Neural progenitor cell (in vitro differentiated cells): ENCODE results near the gene LEMD2. TPM values are rescaled to one million over a fixed set of nuclear protein-coding genes. Genes with fewer than 3 reads are reported as not detected.

ENCODE experiments used
- DNase-seq: peaks from one replicate; pipeline ENCODE4 v3.0.0-alpha.2; 2016; ENCODE audit warnings: low spot score
- H2AFZ ChIP-seq: fragments of 200-600 bp; sonication (generic); replicated peaks from 2 replicates; pipeline ENCODE4 v1.6.1; 2016; ENCODE audit warnings: antibody characterized with exemption
- H3F3A ChIP-seq: fragments of 200-600 bp; sonication (generic); 2 replicates; pipeline ENCODE4 v1.6.1; 2016; ENCODE audit warnings: antibody characterized with exemption, low read depth
- H3K27ac ChIP-seq: fragments of 200-600 bp; sonication (generic); 2 replicates; pipeline ENCODE4 v1.5.1; 2016; ENCODE audit warnings: mild to moderate bottlenecking
- H3K27me3 ChIP-seq: fragments of 200-600 bp; sonication (generic); 2 replicates; pipeline ENCODE4 v1.6.1; 2016; ENCODE audit warnings: mild to moderate bottlenecking, moderate library complexity
- H3K36me3 ChIP-seq: fragments of 200-600 bp; sonication (generic); 2 replicates; pipeline ENCODE4 v1.5.1; 2016
- H3K4me1 ChIP-seq: fragments of 200-600 bp; sonication (generic); 2 replicates; pipeline ENCODE4 v1.6.1; 2016; ENCODE audit warnings: mixed run types
- H3K4me2 ChIP-seq: fragments of 200-600 bp; sonication (generic); 2 replicates; pipeline ENCODE4 v1.6.1; 2016
- H3K4me3 ChIP-seq: fragments of 200-600 bp; sonication (generic); 2 replicates; pipeline ENCODE4 v1.5.1; 2016
- H3K79me2 ChIP-seq: fragments of 200-600 bp; sonication (generic); 2 replicates; pipeline ENCODE4 v1.6.1; 2016; ENCODE audit warnings: low read depth
- H3K9ac ChIP-seq: fragments of 200-600 bp; sonication (generic); 2 replicates; pipeline ENCODE4 v1.6.1; 2016
- H3K9me3 ChIP-seq: fragments of 200-600 bp; sonication (generic); 2 replicates; pipeline ENCODE4 v1.5.1; 2016; ENCODE audit warnings: low read depth
- H4K20me1 ChIP-seq: fragments of 200-600 bp; sonication (generic); 2 replicates; pipeline ENCODE4 v1.6.1; 2016; ENCODE audit warnings: low read depth
- H3K27ac Mint-ChIP-seq: 3 replicates; pipeline ENCODE4 v1.8.0; 2021; ENCODE audit warnings: mixed read lengths
- H3K27me3 Mint-ChIP-seq: 2 replicates; pipeline ENCODE4 v1.8.0; 2022; ENCODE audit warnings: low read depth, mild to moderate bottlenecking, inconsistent platforms, moderate library complexity, mixed read lengths; ENCODE audit not compliant: insufficient read depth
- H3K36me3 Mint-ChIP-seq: 3 replicates; pipeline ENCODE4 v1.8.0; 2021; ENCODE audit warnings: mixed read lengths
- H3K4me1 Mint-ChIP-seq: 3 replicates; pipeline ENCODE4 v1.8.0; 2021; ENCODE audit warnings: mixed read lengths
- H3K4me3 Mint-ChIP-seq: 3 replicates; pipeline ENCODE4 v1.8.0; 2021; ENCODE audit warnings: mild to moderate bottlenecking, moderate library complexity, mixed read lengths
- H3K9me3 Mint-ChIP-seq: 3 replicates; pipeline ENCODE4 v1.8.0; 2020; ENCODE audit warnings: mixed read lengths
- CTCF ChIP-seq: fragments of 200-600 bp; sonication (generic); IDR thresholded peaks from 2 replicates; pipeline ENCODE4 v1.5.1; 2017; ENCODE audit warnings: antibody characterized with exemption, mild to moderate bottlenecking
- EZH2 ChIP-seq: fragments of 200-600 bp; sonication (generic); IDR thresholded peaks from 2 replicates; pipeline ENCODE4 v1.6.1; 2017; ENCODE audit warnings: antibody characterized with exemption, mild to moderate bottlenecking, moderate library complexity
- EZH2phosphoT487 ChIP-seq: fragments of 200-600 bp; sonication (generic); IDR thresholded peaks from 2 replicates; pipeline ENCODE4 v1.6.1; 2017; ENCODE audit warnings: antibody characterized with exemption
- total RNA-seq: library from RNA; depleted of rRNA; stranded (reverse); fragments of >200 nt; gene quantifications from 2 replicates; pipeline ENCODE4 v1.2.3, GENCODE V29; 2015; ENCODE audit warnings: low replicate concordance

Gene LEMD2
- total RNA-seq, 1 donor from 2014 or later = 31.8 TPM

GRCh38 chr6:33738879-33739278 is 50.1 kb downstream of the LEMD2 start:
- no peak overlapping the region for H3K4me3 ChIP-seq
- no peaks in the 10 kb centered on the region for H3F3A ChIP-seq
- H3K4me1 Mint-ChIP-seq = peaks cover 9% of the 10 kb centered on the region
- H3K9me3 ChIP-seq = no peaks in the 10 kb centered on the region
- H3K9ac ChIP-seq = no peak overlapping the region
- H2AFZ ChIP-seq = no peak overlapping the region
- H3K79me2 ChIP-seq = no peaks in the 10 kb centered on the region
- H3K4me3 Mint-ChIP-seq = no peak overlapping the region
- no peak overlapping the region for H3K27ac ChIP-seq
- H3K36me3 Mint-ChIP-seq = no peaks in the 10 kb centered on the region
- no peak for DNase-seq
- no peak overlapping the region for H3K27ac Mint-ChIP-seq
- H3K4me2 ChIP-seq = no peak overlapping the region
- H3K4me1 ChIP-seq = no peaks in the 10 kb centered on the region
- H4K20me1 ChIP-seq = no peaks in the 10 kb centered on the region
- no peaks in the 10 kb centered on the region for H3K9me3 Mint-ChIP-seq
- TF ChIP-seq CTCF = no peak
- TF ChIP-seq EZH2 = no peak
- TF ChIP-seq EZH2phosphoT487 = no peak
- no peaks in the 10 kb centered on the region for H3K36me3 ChIP-seq
- H3K27me3 Mint-ChIP-seq = peaks cover 8% of the 10 kb centered on the region
- H3K27me3 ChIP-seq = no peaks in the 10 kb centered on the region

GRCh38 chr6:33738153-33738552 is 50.8 kb downstream of the LEMD2 start:
- TF ChIP-seq EZH2 (no peak), EZH2phosphoT487 (no peak), CTCF (no peak)
- no peaks in the 10 kb centered on the region for H3K36me3 ChIP-seq
- H4K20me1 ChIP-seq = no peaks in the 10 kb centered on the region
- DNase-seq = no peak
- H3K4me3 Mint-ChIP-seq = no peak overlapping the region
- no peak overlapping the region for H3K27ac ChIP-seq
- no peaks in the 10 kb centered on the region for H3K79me2 ChIP-seq
- no peaks in the 10 kb centered on the region for H3F3A ChIP-seq
- H3K4me2 ChIP-seq = no peak overlapping the region
- H3K9me3 ChIP-seq = no peaks in the 10 kb centered on the region
- no peak overlapping the region for H2AFZ ChIP-seq
- no peak overlapping the region for H3K27ac Mint-ChIP-seq
- no peak overlapping the region for H3K9ac ChIP-seq
- H3K4me1 ChIP-seq = no peaks in the 10 kb centered on the region
- no peaks in the 10 kb centered on the region for H3K9me3 Mint-ChIP-seq
- H3K4me1 Mint-ChIP-seq = peaks cover 14% of the 10 kb centered on the region
- H3K4me3 ChIP-seq = no peak overlapping the region
- no peaks in the 10 kb centered on the region for H3K36me3 Mint-ChIP-seq
- H3K27me3 Mint-ChIP-seq = peaks cover 7% of the 10 kb centered on the region
- no peaks in the 10 kb centered on the region for H3K27me3 ChIP-seq

- Histone ChIP-seq H3K36me3 (no peaks in the 10 kb centered on the region), H3K27me3 (no peaks in the 10 kb centered on the region), H3K9ac (no peak overlapping the region), H2AFZ (no peak overlapping the region), H3F3A (no peaks in the 10 kb centered on the region), H3K4me3 (no peak overlapping the region), H4K20me1 (no peaks in the 10 kb centered on the region), H3K79me2 (no peaks in the 10 kb centered on the region), H3K9me3 (no peaks in the 10 kb centered on the region), H3K27ac (no peak overlapping the region), H3K4me2 (no peak overlapping the region), H3K4me1 (no peaks in the 10 kb centered on the region)
- TF ChIP-seq EZH2 = no peak
- TF ChIP-seq CTCF = no peak
- TF ChIP-seq EZH2phosphoT487 = no peak
- H3K27me3 Mint-ChIP-seq = peaks cover 7% of the 10 kb centered on the region
- H3K4me3 Mint-ChIP-seq = no peak overlapping the region
- no peak for DNase-seq
- peaks cover 15% of the 10 kb centered on the region for H3K4me1 Mint-ChIP-seq
- H3K36me3 Mint-ChIP-seq = no peaks in the 10 kb centered on the region
- peak overlapping the region; percentile 66 for H3K27ac Mint-ChIP-seq
- no peaks in the 10 kb centered on the region for H3K9me3 Mint-ChIP-seq
Observed at GRCh38 chr6:33737267-33738026, 51.5 kb downstream of the LEMD2 start.
